Skeletal muscle satellite cell (primary cell): ENCODE data around the gene EEFSEC.

ENCODE experiments used
- H3K27me3 ChIP-seq: 2 replicates; pipeline ENCODE4 v1.7.0; 2013; ENCODE audit warnings: low read length; ENCODE audit not compliant: control insufficient read depth, insufficient read depth
- H3K36me3 ChIP-seq: 2 replicates; pipeline ENCODE4 v1.7.0; 2013; ENCODE audit warnings: mild to moderate bottlenecking, control low read depth, low read length; ENCODE audit not compliant: insufficient read depth
- H3K4me1 ChIP-seq: 2 replicates; pipeline ENCODE4 v1.7.0; 2013; ENCODE audit warnings: low read length; ENCODE audit not compliant: control insufficient read depth, insufficient read depth
- H3K4me2 ChIP-seq: 2 replicates; pipeline ENCODE4 v1.7.0; 2013; ENCODE audit warnings: mild to moderate bottlenecking, low read length
- H3K4me3 ChIP-seq: 2 replicates; pipeline ENCODE4 v1.7.0; 2013; ENCODE audit warnings: low read length
- H3K9ac ChIP-seq: 2 replicates; pipeline ENCODE4 v1.7.0; 2013; ENCODE audit warnings: mild to moderate bottlenecking, low read depth, low read length, moderate library complexity
- H3K9me3 ChIP-seq: replicated peaks from 2 replicates; pipeline ENCODE4 v1.7.0; 2013; ENCODE audit warnings: mild to moderate bottlenecking, control low read depth, low read length

Gene EEFSEC

DNA sequence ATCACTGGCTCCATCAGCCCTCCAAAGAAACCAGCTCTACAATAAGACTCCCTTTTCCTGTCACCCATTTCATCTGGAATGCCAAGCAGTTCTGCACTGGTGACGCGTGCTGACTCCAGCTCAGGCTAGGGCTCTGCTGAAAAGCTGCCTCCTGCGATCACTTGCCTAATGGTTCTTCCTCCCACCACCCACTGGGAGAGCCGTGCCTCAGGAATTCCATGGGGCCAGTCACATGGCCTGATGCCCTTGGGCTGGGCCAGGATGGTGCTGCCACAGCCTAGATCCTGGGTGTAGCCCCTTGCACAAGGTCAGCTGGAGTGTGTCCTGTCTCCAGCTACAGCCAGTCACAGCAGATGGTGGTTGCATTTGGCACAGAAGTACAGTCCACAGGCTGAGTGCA lies 214.5 kb downstream of the EEFSEC start:
- no peak overlapping the region for H3K4me2 ChIP-seq
- peaks cover 6% of the 10 kb centered on the region for H3K4me1 ChIP-seq
- no peak overlapping the region for H3K9ac ChIP-seq
- no peaks in the 10 kb centered on the region for H3K27me3 ChIP-seq
- no peaks in the 10 kb centered on the region for H3K36me3 ChIP-seq
- no peaks in the 10 kb centered on the region for H3K9me3 ChIP-seq
- no peak overlapping the region for H3K4me3 ChIP-seq

DNA sequence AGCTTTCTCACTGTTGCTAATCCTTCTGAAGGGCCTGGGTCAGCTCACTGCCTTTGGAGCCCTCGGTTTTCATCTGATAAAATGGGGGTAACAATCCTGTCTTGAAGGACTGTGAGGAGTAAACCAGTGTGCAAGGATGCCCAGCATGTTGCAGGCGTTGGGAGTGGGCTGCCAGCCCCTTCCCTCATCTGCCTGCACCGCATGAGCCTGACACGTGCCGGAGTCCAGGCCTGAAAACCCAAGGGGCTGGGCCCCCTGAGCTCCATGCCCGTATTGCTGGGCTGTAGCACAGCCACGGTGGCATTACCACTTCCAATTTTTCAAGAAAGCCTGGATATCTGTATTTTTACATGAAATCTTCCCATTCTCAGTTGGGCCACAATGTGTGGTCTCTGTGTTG lies 215.3 kb downstream of the EEFSEC start:
- no peaks in the 10 kb centered on the region for H3K36me3 ChIP-seq
- H3K4me2 ChIP-seq, result no peak overlapping the region
- H3K4me1 ChIP-seq, result peaks cover 6% of the 10 kb centered on the region
- H3K9me3 ChIP-seq, result no peaks in the 10 kb centered on the region
- H3K9ac ChIP-seq, result no peak overlapping the region
- H3K27me3 ChIP-seq, result no peaks in the 10 kb centered on the region
- H3K4me3 ChIP-seq, result no peak overlapping the region

DNA sequence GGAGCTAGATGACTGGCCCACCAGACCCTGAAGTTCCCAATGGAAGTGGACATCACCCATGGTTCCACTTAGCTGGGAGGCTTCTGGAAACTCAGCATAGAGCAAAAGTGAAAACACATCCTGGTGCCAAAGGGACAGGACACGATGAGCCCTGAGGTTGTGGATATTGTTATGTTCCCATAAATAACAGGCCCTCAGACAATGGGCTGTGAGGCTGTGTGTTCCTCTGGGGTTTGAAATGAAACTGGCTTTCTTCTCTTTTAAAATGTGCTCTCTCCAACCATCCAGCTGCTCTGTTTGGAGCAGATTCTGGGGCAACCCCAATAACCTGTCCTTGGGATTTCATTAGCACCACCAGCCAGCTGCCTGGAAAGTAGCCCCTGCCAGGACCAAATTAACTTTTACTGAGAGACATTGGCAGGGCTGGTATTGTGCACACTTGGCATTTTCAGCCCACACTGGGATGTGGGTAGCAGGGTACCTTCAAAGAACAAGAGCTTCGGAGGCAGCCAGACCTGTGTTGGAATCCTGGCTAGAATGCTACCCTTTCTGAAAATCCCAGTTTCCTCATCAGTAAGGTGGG lies 215.9 kb downstream of the EEFSEC start:
- H3K4me3 ChIP-seq, result no peak overlapping the region
- no peaks in the 10 kb centered on the region for H3K36me3 ChIP-seq
- no peaks in the 10 kb centered on the region for H3K27me3 ChIP-seq
- peaks cover 6% of the 10 kb centered on the region for H3K4me1 ChIP-seq
- no peaks in the 10 kb centered on the region for H3K9me3 ChIP-seq
- no peak overlapping the region for H3K4me2 ChIP-seq
- no peak overlapping the region for H3K9ac ChIP-seq

DNA sequence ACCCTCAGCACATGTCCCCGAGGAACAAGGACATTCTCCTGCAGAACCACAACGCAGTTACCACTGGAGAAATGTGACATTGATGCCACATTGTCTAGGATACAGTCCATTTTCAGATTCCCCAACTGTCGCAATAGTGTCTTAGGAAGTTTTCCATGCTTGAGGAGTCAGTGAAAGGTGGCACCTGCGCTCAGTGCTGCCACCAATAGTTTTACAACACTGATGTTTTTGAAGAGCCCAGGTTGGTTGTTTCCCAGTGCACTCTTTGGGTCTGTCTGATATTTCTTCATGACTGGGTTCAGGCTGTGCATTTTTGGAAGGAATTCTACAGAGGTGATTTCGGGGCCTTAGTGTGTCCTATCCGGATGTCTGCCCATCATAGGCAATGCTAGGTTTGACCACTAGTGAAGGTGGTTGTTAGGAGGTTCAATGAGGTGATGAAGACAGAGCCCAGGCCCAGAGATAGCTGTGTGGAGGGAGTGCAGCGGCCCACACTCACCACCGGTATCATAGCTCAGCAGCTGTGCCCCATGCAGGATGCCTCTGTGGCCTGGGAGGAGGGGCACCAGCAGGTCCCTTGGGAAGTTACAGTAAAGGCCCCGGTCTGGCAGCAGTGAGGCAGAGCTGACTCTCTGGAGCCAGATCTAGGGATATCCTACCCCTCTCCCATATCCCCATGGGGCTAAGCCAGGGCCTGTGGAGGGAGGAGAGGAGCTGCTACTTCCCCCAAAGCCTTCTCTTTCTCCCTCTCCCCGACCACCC lies 216.8 kb downstream of the EEFSEC start:
- Histone ChIP-seq H3K36me3 (no peaks in the 10 kb centered on the region), H3K27me3 (no peaks in the 10 kb centered on the region), H3K9ac (no peak overlapping the region), H3K4me3 (no peak overlapping the region), H3K4me1 (peaks cover 6% of the 10 kb centered on the region), H3K9me3 (no peaks in the 10 kb centered on the region), H3K4me2 (no peak overlapping the region)

DNA sequence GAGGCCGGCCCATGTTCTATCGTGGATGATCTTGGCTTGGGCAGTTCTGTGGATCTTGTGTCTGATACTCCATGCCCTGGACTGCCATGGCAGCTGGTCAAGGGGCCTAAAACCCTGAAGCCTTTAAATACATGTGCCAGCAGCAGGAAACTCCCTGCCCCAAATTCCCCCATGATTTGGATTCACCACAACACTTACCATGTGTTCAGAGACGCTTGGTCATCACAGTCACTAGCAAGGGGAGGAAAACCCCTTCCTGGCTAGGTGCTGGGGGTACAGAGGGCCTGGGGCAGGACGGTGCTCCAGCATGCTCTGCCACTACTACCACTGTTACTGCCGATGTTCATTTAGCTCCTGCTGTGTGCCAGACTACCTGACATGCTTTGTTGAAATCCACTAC lies 219.0 kb downstream of the EEFSEC start:
- H3K36me3 ChIP-seq, result no peaks in the 10 kb centered on the region
- no peak overlapping the region for H3K4me3 ChIP-seq
- H3K4me2 ChIP-seq, result no peak overlapping the region
- no peaks in the 10 kb centered on the region for H3K9me3 ChIP-seq
- no peaks in the 10 kb centered on the region for H3K27me3 ChIP-seq
- H3K9ac ChIP-seq, result no peak overlapping the region
- peaks cover 6% of the 10 kb centered on the region for H3K4me1 ChIP-seq

DNA sequence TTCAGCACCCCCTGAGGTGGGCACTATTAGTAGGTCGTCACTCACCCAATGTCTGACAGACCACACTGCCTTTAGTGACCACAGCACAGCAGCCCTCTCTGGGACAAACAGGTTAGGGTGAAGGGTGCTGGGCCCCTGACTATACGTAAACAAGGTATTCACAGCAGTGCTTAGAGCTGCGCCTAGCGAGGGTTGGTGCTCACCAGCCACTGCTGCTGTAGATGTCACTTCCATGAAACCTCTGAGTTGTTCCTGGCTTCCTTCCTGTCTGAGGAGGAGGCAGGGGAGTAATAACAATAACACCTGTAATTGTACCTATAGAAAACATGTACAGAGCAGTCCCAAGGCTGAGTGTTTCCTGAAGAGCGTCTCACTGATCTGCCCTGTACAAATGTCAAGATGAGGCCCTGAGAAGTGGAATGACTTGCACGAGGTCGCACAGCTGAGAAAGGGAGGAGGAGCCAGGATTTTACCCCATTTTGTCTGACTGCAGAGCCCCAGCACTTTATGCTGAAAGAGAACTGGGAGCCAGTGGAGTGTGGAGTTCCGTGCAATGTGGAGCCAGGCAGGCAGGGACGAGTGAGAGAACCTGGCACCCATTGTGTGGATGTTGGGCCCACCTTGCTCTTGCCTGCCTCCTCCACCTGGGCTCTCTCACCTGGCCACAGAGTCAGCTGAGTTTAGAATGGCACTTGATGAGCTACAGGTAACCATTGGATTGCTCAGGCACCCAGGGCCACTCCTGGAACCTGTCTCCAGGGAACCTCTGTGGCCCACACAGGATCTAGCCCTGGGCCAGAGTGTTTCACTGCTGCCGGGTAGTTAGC lies 219.6 kb downstream of the EEFSEC start:
- H3K27me3 ChIP-seq, result no peaks in the 10 kb centered on the region
- H3K9ac ChIP-seq, result no peak overlapping the region
- H3K4me2 ChIP-seq, result no peak overlapping the region
- no peaks in the 10 kb centered on the region for H3K9me3 ChIP-seq
- no peaks in the 10 kb centered on the region for H3K36me3 ChIP-seq
- H3K4me1 ChIP-seq, result peaks cover under 1% of the 10 kb centered on the region
- H3K4me3 ChIP-seq, result no peak overlapping the region

DNA sequence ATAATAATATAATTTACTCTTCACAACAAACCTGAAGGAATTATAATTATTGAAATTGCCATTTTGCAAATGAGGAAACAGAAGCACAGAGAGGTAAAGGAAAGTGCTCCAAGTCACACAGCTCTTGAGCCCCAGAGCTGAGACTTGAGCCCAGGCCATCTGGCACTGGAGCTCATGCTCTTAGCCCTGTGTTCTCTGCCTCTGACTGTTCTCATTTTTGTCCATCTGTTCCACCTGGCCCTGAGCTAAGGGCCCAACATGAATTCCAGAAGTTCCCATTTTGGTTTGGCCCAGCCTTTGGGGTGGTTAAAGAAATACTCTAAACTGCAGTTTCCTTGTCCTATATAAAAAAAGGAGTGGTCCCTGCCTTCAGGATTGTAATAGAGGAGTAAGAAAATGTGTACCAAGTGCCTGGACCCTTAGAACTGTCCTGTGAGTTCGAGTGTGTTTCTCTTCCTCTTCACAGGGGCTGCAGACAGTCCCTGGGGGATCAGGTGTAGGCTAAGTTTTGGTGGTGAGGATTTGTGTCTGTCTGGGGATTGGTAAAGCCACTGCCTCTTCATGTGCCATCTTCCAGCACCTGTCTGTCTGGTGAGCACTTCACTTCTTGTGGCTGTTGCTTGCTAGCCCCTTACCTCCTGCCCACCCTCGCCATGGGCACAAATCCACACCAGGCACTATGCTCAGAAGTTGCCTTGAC lies 221.6 kb downstream of the EEFSEC start:
- Histone ChIP-seq H3K27me3 (no peaks in the 10 kb centered on the region), H3K9ac (no peak overlapping the region), H3K4me2 (no peak overlapping the region), H3K4me3 (no peak overlapping the region), H3K9me3 (no peaks in the 10 kb centered on the region), H3K36me3 (no peaks in the 10 kb centered on the region), H3K4me1 (peaks cover 10% of the 10 kb centered on the region)

DNA sequence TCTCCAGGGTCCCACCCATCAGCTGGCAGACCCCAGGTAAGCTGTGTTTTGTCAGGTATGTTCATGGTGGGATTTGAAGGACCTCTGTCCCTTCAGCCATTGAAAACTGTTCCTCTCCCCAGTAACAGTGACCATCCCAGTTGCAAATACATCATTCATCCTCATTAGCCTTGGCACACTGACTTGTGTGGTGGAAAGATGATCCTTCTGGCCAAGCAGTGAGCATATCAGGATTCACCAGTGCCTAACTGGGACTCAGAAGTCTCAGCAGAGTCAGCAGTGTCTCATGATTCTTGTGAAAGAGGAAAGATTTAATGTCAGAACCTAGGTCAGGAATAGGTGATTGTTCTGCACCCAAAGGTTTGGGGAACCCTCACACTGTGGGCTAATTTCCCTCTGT lies 223.2 kb downstream of the EEFSEC start:
- no peaks in the 10 kb centered on the region for H3K9me3 ChIP-seq
- H3K36me3 ChIP-seq, result no peaks in the 10 kb centered on the region
- no peaks in the 10 kb centered on the region for H3K27me3 ChIP-seq
- H3K9ac ChIP-seq, result no peak overlapping the region
- no peak overlapping the region for H3K4me3 ChIP-seq
- no peak overlapping the region for H3K4me2 ChIP-seq
- H3K4me1 ChIP-seq, result peaks cover 10% of the 10 kb centered on the region

DNA sequence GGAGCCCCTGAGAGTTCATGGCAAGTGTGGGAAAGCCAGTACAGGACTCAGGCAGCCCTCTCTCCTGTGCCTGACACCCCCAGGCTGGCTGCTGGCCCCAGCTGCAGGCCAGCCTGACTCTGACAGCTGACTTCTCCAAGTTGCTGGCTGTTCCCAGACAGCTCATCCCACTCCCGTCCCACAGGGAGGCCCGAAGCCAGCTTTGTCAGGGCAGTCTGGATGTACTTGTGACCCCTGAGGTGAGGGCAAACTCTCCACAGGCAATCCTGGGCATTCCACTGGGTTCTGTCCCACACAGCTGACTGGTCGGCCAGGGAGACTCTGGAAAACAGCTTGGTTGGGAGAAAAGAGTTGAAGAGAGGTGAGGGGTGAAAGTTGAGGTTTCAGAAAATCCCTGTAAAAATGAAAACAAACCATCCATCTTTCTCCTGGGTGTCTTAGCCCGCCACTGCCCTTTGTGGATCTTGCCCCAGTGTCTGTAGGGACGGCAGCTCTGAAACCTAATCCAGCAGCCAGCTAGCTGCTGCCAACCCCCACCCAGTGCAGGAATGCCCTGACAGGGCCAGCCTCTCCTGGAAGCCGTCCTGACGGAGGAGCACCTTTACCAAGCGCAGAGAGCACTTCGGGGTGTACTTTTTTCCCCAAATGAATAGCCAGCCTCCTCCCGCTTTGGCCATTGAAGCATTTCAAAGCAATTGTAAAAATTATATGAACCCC lies 225.5 kb downstream of the EEFSEC start:
- H3K4me2 ChIP-seq, result peak overlapping the region; percentile 51
- H3K27me3 ChIP-seq, result no peaks in the 10 kb centered on the region
- peak overlapping the region; percentile 27 for H3K9ac ChIP-seq
- H3K36me3 ChIP-seq, result no peaks in the 10 kb centered on the region
- H3K9me3 ChIP-seq, result no peaks in the 10 kb centered on the region
- no peak overlapping the region for H3K4me3 ChIP-seq
- peaks cover 18% of the 10 kb centered on the region for H3K4me1 ChIP-seq

DNA sequence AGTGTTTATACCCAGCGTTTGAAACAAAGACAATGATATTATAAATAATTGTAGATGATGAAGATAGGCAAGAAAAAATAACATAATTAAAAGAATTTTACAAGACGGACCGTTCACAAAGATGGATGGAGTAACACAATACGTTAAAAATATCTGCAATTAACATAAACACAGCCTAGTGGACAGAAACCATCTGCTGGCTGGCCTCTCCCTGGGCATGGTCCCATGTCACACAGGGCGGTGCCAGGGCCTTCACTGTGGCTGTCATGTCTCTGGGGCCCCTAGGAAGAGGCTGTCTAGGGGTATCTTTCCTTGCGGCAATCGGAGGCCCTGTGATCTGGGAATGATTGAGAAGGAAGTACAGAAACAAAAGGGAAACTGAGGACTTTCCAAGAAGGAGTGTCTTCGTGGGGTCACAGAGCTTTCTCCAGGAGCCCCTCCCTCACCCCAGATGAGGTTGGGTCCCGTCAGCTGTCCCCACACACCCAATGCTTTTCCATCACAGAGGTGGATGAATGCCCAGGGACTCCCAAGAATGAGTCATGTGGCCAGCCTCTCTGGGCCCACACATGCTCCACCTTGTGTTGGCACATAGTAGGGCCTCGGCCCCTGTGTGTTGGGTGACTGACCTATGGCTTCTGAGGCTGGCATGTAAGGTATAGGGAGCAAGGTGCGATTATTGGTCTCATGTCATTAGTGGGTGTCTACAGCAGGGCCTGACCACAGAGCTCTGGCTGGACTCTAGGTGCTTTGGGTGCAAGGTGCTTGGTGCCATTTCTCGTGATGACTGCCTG lies 226.3 kb downstream of the EEFSEC start:
- Histone ChIP-seq H3K4me2 (no peak overlapping the region), H3K4me3 (no peak overlapping the region), H3K9me3 (no peaks in the 10 kb centered on the region), H3K27me3 (no peaks in the 10 kb centered on the region), H3K36me3 (no peaks in the 10 kb centered on the region), H3K9ac (no peak overlapping the region), H3K4me1 (peaks cover 21% of the 10 kb centered on the region)
